ENCODE results near the gene GPN2.
A peak's percentile ranks its signal among the peaks of the same experiment; 100 is the strongest.

GPN2 gene

GRCh38 chr1:26854906-26855305 lies 35.2 kb downstream of the GPN2 start:
- H3K9me3 ChIP-seq (ENCODE audit: insufficient read depth, low read length), result no peaks in the 10 kb centered on the region
- no peaks in the 10 kb centered on the region for H3K4me1 ChIP-seq (ENCODE audit: low read length)
- H3K79me2 ChIP-seq (ENCODE audit: low read length), result no peaks in the 10 kb centered on the region
- H3K36me3 ChIP-seq (replicated peaks; ENCODE audit: low read depth, low read length), result peaks cover 26% of the 10 kb centered on the region
- no peak overlapping the region for H2AFZ ChIP-seq (ENCODE audit: low read depth, low read length)
- no peak overlapping the region for H3K4me2 ChIP-seq (ENCODE audit: low read length)
- no peak overlapping the region for H3K4me3 ChIP-seq (ENCODE audit: low read length)
- H3K27me3 ChIP-seq (ENCODE audit: low read depth, low read length), result no peaks in the 10 kb centered on the region
- H4K20me1 ChIP-seq (ENCODE audit: insufficient read depth, low read length), result no peaks in the 10 kb centered on the region
- H3K27ac ChIP-seq (ENCODE audit: low read length), result no peak overlapping the region
- TF ChIP-seq EZH2phosphoT487 (IDR thresholded peaks at IDR 0.05; ENCODE audit: low read depth) (no peak), CTCF (IDR thresholded peaks at IDR 0.05; ENCODE audit: low read depth, low read length) (no peak)
- H3K9ac ChIP-seq (ENCODE audit: low read length), result no peak overlapping the region

GRCh38 chr1:26853600-26853999 lies 36.5 kb downstream of the GPN2 start:
- H3K4me1 ChIP-seq (ENCODE audit: low read length), result no peaks in the 10 kb centered on the region
- no peak overlapping the region for H3K9ac ChIP-seq (ENCODE audit: low read length)
- H3K4me3 ChIP-seq (ENCODE audit: low read length), result no peak overlapping the region
- H3K27ac ChIP-seq (ENCODE audit: low read length), result no peak overlapping the region
- H3K9me3 ChIP-seq (ENCODE audit: insufficient read depth, low read length), result no peaks in the 10 kb centered on the region
- H2AFZ ChIP-seq (ENCODE audit: low read depth, low read length), result no peak overlapping the region
- no peak overlapping the region for H3K4me2 ChIP-seq (ENCODE audit: low read length)
- H3K79me2 ChIP-seq (ENCODE audit: low read length), result no peaks in the 10 kb centered on the region
- H3K36me3 ChIP-seq (replicated peaks; ENCODE audit: low read depth, low read length), result peaks cover 26% of the 10 kb centered on the region
- H3K27me3 ChIP-seq (ENCODE audit: low read depth, low read length), result no peaks in the 10 kb centered on the region
- no peak for TF ChIP-seq EZH2phosphoT487 (IDR thresholded peaks at IDR 0.05; ENCODE audit: low read depth)
- TF ChIP-seq CTCF (IDR thresholded peaks at IDR 0.05; ENCODE audit: low read depth, low read length), result no peak
- H4K20me1 ChIP-seq (ENCODE audit: insufficient read depth, low read length), result no peaks in the 10 kb centered on the region

- Histone ChIP-seq H3K9ac (ENCODE audit: low read length) (no peak overlapping the region), H3K9me3 (ENCODE audit: insufficient read depth, low read length) (no peaks in the 10 kb centered on the region), H2AFZ (ENCODE audit: low read depth, low read length) (no peak overlapping the region), H4K20me1 (ENCODE audit: insufficient read depth, low read length) (no peaks in the 10 kb centered on the region), H3K27ac (ENCODE audit: low read length) (no peak overlapping the region), H3K4me3 (ENCODE audit: low read length) (no peak overlapping the region), H3K79me2 (ENCODE audit: low read length) (no peaks in the 10 kb centered on the region), H3K36me3 (replicated peaks; ENCODE audit: low read depth, low read length) (peaks cover 26% of the 10 kb centered on the region), H3K4me1 (ENCODE audit: low read length) (no peaks in the 10 kb centered on the region), H3K4me2 (ENCODE audit: low read length) (no peak overlapping the region), H3K27me3 (ENCODE audit: low read depth, low read length) (no peaks in the 10 kb centered on the region)
- TF ChIP-seq EZH2phosphoT487 (IDR thresholded peaks at IDR 0.05; ENCODE audit: low read depth), result no peak
- peak; percentile 63 for TF ChIP-seq CTCF (IDR thresholded peaks at IDR 0.05; ENCODE audit: low read depth, low read length)
Observed at GRCh38 chr1:26853156-26853555, 36.9 kb downstream of the GPN2 start.

- Histone ChIP-seq H3K4me1 (ENCODE audit: low read length) (no peaks in the 10 kb centered on the region), H2AFZ (ENCODE audit: low read depth, low read length) (no peak overlapping the region), H4K20me1 (ENCODE audit: insufficient read depth, low read length) (no peaks in the 10 kb centered on the region), H3K4me2 (ENCODE audit: low read length) (no peak overlapping the region), H3K27me3 (ENCODE audit: low read depth, low read length) (no peaks in the 10 kb centered on the region), H3K36me3 (replicated peaks; ENCODE audit: low read depth, low read length) (peaks cover 26% of the 10 kb centered on the region), H3K4me3 (ENCODE audit: low read length) (no peak overlapping the region), H3K79me2 (ENCODE audit: low read length) (no peaks in the 10 kb centered on the region), H3K9me3 (ENCODE audit: insufficient read depth, low read length) (no peaks in the 10 kb centered on the region), H3K9ac (ENCODE audit: low read length) (no peak overlapping the region), H3K27ac (ENCODE audit: low read length) (no peak overlapping the region)
- no peak for TF ChIP-seq CTCF (IDR thresholded peaks at IDR 0.05; ENCODE audit: low read depth, low read length)
- TF ChIP-seq EZH2phosphoT487 (IDR thresholded peaks at IDR 0.05; ENCODE audit: low read depth), result no peak
Observed at GRCh38 chr1:26852701-26853100, 37.4 kb downstream of the GPN2 start.
